Karpas-422 (cell line): Measurements from ENCODE around the gene MPI. TPM values are rescaled to one million over a fixed set of nuclear protein-coding genes. Genes with fewer than 3 reads are reported as not detected.

ENCODE experiments used
- DNase-seq: peaks from one replicate; pipeline ENCODE4 v3.0.0-alpha.2; 2015
- H2AFZ ChIP-seq: fragments of 200-600 bp; sonication (generic); 2 replicates; pipeline ENCODE4 v1.6.1; 2014; ENCODE audit warnings: antibody characterized with exemption, low read length, mixed read lengths
- H3K27ac ChIP-seq: fragments of 200-600 bp; sonication (generic); 2 replicates; pipeline ENCODE4 v1.5.1; 2014; ENCODE audit warnings: mild to moderate bottlenecking, low read length, moderate library complexity
- H3K27me3 ChIP-seq: fragments of 200-600 bp; sonication (generic); 2 replicates; pipeline ENCODE4 v1.6.1; 2014; ENCODE audit warnings: low read length, mixed read lengths
- H3K36me3 ChIP-seq: fragments of 200-600 bp; sonication (generic); 2 replicates; pipeline ENCODE4 v1.6.1; 2014; ENCODE audit warnings: low read length, mixed read lengths; ENCODE audit not compliant: insufficient read depth
- H3K4me1 ChIP-seq: fragments of 200-600 bp; sonication (generic); 2 replicates; pipeline ENCODE4 v1.6.1; 2014; ENCODE audit warnings: mild to moderate bottlenecking, low read length, mixed read lengths
- H3K4me2 ChIP-seq: fragments of 200-600 bp; sonication (generic); 2 replicates; pipeline ENCODE4 v1.6.1; 2014; ENCODE audit warnings: low read length, low read depth, mild to moderate bottlenecking; ENCODE audit not compliant: poor library complexity, severe bottlenecking
- H3K4me3 ChIP-seq: fragments of 200-600 bp; sonication (generic); 2 replicates; pipeline ENCODE4 v1.5.1; 2014; ENCODE audit warnings: mild to moderate bottlenecking, antibody characterized with exemption, low read length, mixed read lengths
- H3K79me2 ChIP-seq: fragments of 200-600 bp; sonication (generic); 2 replicates; pipeline ENCODE4 v1.6.1; 2014; ENCODE audit warnings: mild to moderate bottlenecking, low read length, mixed read lengths
- H3K9ac ChIP-seq: fragments of 200-600 bp; sonication (generic); 2 replicates; pipeline ENCODE4 v1.6.0; 2014; ENCODE audit warnings: low read length
- H3K9me2 ChIP-seq: fragments of 200-600 bp; sonication (generic), shearing (Covaris generic); replicated peaks from 2 replicates; pipeline ENCODE4 v1.6.0; 2014; ENCODE audit warnings: mild to moderate bottlenecking, low read length, moderate library complexity; ENCODE audit not compliant: insufficient read depth
- H3K9me3 ChIP-seq: fragments of 300-700, 200-600 bp; sonication (generic); 2 replicates; pipeline ENCODE4 v1.6.1; 2014; ENCODE audit warnings: low read length, mixed read lengths
- H4K20me1 ChIP-seq: fragments of 200-600 bp; sonication (generic); 2 replicates; pipeline ENCODE4 v1.6.1; 2014; ENCODE audit warnings: mild to moderate bottlenecking, antibody characterized with exemption, low read length, low read depth; ENCODE audit not compliant: insufficient read depth
- total RNA-seq: library from RNA; depleted of rRNA; stranded (reverse); fragments of >200 nt; shearing (Covaris generic); gene quantifications from 2 replicates; pipeline ENCODE4 v1.2.3, GENCODE V29; 2014; ENCODE audit warnings: low replicate concordance

The MPI gene
- total RNA-seq, 1 experiment from 2014 or later, result 73.7 TPM

DNA sequence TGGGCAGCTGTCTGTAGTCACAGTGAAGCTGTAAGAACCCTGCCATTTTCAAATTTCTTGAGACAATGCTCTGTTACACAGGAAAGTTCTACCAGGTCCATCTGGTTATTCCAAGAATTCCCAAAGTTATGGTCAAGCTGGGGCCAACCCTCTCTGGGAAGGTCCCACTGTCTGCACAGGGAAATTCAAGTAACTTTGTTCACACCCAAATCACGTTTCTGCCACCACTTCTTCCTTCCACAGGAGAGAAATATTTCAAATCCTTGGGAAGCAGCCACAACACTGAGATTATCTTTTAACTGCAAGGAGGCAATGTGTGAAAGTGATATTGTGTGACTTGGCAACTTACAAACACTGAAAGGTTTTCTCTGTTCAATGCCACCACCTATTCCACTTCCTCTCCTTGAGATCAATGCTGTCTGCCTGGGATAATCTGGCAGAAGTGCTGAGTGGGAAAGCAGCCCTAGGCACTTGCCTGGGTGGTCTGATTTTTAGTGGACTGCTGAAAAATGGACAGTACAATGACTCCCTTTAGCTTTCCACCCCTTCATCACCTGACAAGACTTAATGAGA is 22.3 kb upstream of the MPI start:
- no peaks in the 10 kb centered on the region for H3K9me2 ChIP-seq
- H3K4me3 ChIP-seq, result no peak overlapping the region
- no peak overlapping the region for H3K4me2 ChIP-seq
- H3K9me3 ChIP-seq, result no peaks in the 10 kb centered on the region
- H3K27me3 ChIP-seq, result no peaks in the 10 kb centered on the region
- DNase-seq, result no peak
- peaks cover 24% of the 10 kb centered on the region for H3K36me3 ChIP-seq
- no peak overlapping the region for H2AFZ ChIP-seq
- H3K4me1 ChIP-seq, result peaks cover 39% of the 10 kb centered on the region
- H3K79me2 ChIP-seq, result peaks cover 92% of the 10 kb centered on the region
- 0 out of 2 replicates have a peak overlapping the region, but pooled peaks have one; percentile 19 for H3K27ac ChIP-seq
- peaks cover 11% of the 10 kb centered on the region; the same call in 1 of the 2 replicates for H4K20me1 ChIP-seq
- no peak overlapping the region for H3K9ac ChIP-seq

- DNase-seq, result no peak
- no peaks in the 10 kb centered on the region for H3K9me3 ChIP-seq
- H3K27ac ChIP-seq, result no peak overlapping the region
- H3K9me2 ChIP-seq, result no peaks in the 10 kb centered on the region
- H3K9ac ChIP-seq, result no peak overlapping the region
- peaks cover 90% of the 10 kb centered on the region for H3K79me2 ChIP-seq
- peaks cover 24% of the 10 kb centered on the region for H3K36me3 ChIP-seq
- H2AFZ ChIP-seq, result no peak overlapping the region
- H3K4me1 ChIP-seq, result peaks cover 39% of the 10 kb centered on the region
- peaks cover 14% of the 10 kb centered on the region; the same call in 1 of the 2 replicates for H4K20me1 ChIP-seq
- no peaks in the 10 kb centered on the region for H3K27me3 ChIP-seq
- H3K4me3 ChIP-seq, result no peak overlapping the region
- no peak overlapping the region for H3K4me2 ChIP-seq
These were observed 21.8 kb upstream of the MPI start for GRCh38 chr15:74868059-74868458.

DNA sequence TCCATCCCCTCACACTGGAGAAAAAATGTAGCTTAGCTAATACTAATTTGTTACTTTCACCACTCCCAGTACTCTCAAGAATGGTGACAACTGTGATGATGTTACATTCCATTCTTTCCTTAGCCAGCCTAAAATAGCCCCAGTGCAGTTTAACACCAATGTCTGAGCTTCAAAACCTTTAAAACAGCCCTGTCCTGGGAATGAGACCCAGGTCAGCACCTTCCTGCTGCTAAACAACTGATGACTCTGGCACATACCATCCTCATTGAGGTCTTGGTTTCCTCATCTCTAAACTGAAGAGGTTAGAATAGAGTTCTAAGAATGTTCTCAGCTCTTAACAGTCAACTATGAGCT is 20.5 kb upstream of the MPI start:
- H4K20me1 ChIP-seq, result peaks cover 14% of the 10 kb centered on the region; the same call in 1 of the 2 replicates
- no peak overlapping the region for H3K4me3 ChIP-seq

DNA sequence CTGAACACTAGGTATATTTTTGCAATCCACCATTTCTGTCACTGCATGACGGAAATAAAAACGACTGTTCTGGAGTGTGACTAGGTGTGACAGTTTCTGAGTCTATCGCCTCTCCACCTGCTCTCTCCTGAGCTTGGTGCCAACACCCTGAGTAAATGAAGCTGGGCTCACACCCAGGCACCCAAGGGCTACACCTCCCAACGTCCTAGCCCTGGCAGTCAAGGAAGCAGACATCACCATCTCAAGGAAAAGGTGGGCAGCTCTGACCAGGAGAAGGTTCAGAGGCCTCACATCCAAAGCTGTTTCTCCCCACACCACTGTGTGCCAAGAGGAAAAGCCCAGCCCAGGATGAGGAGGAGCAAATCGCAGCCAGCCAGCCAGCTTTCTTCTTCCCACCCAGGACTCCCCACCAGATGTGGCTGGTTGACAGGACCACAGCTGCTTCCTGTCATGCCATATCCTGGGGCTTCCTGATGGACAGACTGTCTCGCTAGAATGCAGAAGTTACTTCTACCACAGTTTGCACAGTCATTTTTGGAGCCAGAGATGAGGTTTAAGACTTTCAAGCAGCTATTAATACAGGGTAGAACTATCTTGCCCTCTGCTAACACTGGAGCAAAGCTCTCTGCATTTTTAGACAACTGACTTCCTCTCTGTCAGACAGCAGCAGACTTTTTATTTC is 20.0 kb upstream of the MPI start:
- Histone ChIP-seq H3K9ac (peak overlapping the region; percentile 53), H3K4me2 (peak overlapping the region; percentile 100), H3K9me3 (no peaks in the 10 kb centered on the region), H2AFZ (no peak overlapping the region), H3K36me3 (peaks cover 24% of the 10 kb centered on the region), H3K9me2 (no peaks in the 10 kb centered on the region), H3K27ac (peak overlapping the region; percentile 77), H3K27me3 (no peaks in the 10 kb centered on the region), H3K79me2 (peaks cover 76% of the 10 kb centered on the region), H3K4me1 (peaks cover 48% of the 10 kb centered on the region), H4K20me1 (peaks cover 14% of the 10 kb centered on the region; the same call in 1 of the 2 replicates), H3K4me3 (no peak overlapping the region; the same call in 1 of the 2 replicates)
- DNase-seq, result peak; percentile 73

More for the DNA sequence above, 20.5 kb upstream of the MPI start:
- Histone ChIP-seq H3K4me2 (no peak overlapping the region), H3K9me3 (no peaks in the 10 kb centered on the region), H3K4me1 (peaks cover 48% of the 10 kb centered on the region), H3K27ac (peak overlapping the region; percentile 77), H3K79me2 (peaks cover 80% of the 10 kb centered on the region), H3K36me3 (peaks cover 24% of the 10 kb centered on the region), H3K27me3 (no peaks in the 10 kb centered on the region), H2AFZ (no peak overlapping the region), H3K9ac (no peak overlapping the region), H3K9me2 (no peaks in the 10 kb centered on the region)
- DNase-seq, result no peak

DNA sequence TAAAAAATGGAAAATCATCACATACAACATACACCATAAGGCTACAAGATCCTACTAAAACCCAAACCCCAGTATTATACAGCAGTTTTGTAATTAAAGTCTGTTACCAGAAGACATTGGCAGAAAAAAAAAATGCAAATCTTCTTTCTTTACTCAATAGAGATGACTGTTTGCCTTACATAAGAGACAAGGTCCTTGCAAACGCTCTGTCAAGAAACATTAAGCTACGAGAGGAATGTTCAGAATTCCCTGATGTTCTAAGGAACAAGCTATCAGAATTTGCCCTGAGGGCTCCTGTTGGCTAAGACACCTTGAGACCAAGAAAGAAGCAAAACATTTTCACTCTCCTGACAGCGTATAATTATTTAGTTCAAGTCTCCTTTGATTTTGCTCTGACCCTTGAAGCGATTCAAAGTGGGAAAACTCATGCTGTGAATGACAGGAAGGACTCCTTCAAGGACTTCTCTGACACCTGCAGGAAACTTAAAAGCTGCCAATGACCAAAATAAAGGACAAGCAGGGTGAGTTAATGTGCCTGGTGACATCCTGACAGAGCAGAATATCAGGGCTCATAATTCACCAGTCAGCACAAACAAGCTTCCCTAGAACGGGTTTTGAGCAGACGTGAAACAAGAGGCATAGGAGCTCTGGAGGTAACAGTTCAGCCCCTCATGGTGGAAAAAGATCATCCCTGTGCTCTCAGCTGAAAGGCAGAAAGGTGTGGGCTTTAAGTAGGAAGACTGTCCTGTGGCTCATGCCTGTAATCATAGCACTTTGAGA is 19.2 kb upstream of the MPI start:
- Histone ChIP-seq H4K20me1 (peaks cover 14% of the 10 kb centered on the region; the same call in 1 of the 2 replicates), H3K9ac (peak overlapping the region; percentile 53)
- no peak for DNase-seq

DNA sequence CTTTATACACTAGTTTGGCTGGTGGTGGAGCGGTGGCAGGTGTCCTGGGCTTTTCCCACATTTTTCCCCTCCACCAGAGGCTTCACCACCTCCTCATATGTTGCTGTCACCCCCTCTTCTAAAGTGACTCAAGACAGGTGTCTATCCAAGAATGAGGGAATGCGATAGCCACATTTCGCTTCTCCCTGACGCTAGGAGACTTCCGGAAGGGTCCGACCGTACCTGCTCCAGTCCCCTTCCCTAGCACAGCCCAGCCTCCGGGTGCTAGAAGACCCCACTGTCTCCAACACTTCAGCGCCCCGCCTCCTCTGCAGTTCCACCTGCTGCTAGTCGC is 17.2 kb upstream of the MPI start:
- Histone ChIP-seq H3K9me3 (no peaks in the 10 kb centered on the region), H3K27me3 (no peaks in the 10 kb centered on the region), H4K20me1 (peaks cover 14% of the 10 kb centered on the region; the same call in 1 of the 2 replicates), H3K4me1 (peaks cover 40% of the 10 kb centered on the region), H3K9ac (peak overlapping the region; percentile 82), H3K27ac (no peak overlapping the region), H3K9me2 (no peaks in the 10 kb centered on the region), H3K4me3 (peak overlapping the region; percentile 90), H3K36me3 (peaks cover 20% of the 10 kb centered on the region), H3K4me2 (peak overlapping the region; percentile 100), H2AFZ (no peak overlapping the region), H3K79me2 (peaks cover 51% of the 10 kb centered on the region)
- DNase-seq, result no peak

More for the DNA sequence above, 19.2 kb upstream of the MPI start:
- Histone ChIP-seq H3K9me2 (no peaks in the 10 kb centered on the region), H3K27me3 (no peaks in the 10 kb centered on the region), H3K4me3 (peak overlapping the region; percentile 33; the same call in 1 of the 2 replicates), H3K36me3 (peaks cover 24% of the 10 kb centered on the region), H2AFZ (no peak overlapping the region), H3K4me1 (peaks cover 48% of the 10 kb centered on the region), H3K9me3 (no peaks in the 10 kb centered on the region), H3K79me2 (peaks cover 72% of the 10 kb centered on the region), H3K4me2 (peak overlapping the region; percentile 100), H3K27ac (peak overlapping the region; percentile 77)

- peak; percentile 97 for DNase-seq
- H3K4me3 ChIP-seq, result peak within 1 kb of the TSS; percentile 90
- H3K9me3 ChIP-seq, result no peaks in the 10 kb centered on the region
- H3K27me3 ChIP-seq, result no peaks in the 10 kb centered on the region
- H3K9ac ChIP-seq, result peak within 1 kb of the TSS; percentile 83
- H4K20me1 ChIP-seq, result peaks cover 14% of the 10 kb centered on the region; the same call in 1 of the 2 replicates
- peak within 1 kb of the TSS; percentile 100 for H2AFZ ChIP-seq
- H3K4me2 ChIP-seq, result peak within 1 kb of the TSS; percentile 100
- no peaks in the 10 kb centered on the region for H3K9me2 ChIP-seq
- H3K36me3 ChIP-seq, result peaks cover 14% of the 10 kb centered on the region
- H3K79me2 ChIP-seq, result peaks cover 46% of the 10 kb centered on the region
- H3K27ac ChIP-seq, result peak within 1 kb of the TSS; percentile 52; the same call in 1 of the 2 replicates
- peaks cover 38% of the 10 kb centered on the region for H3K4me1 ChIP-seq
These were observed 16.6 kb upstream of the MPI start, which contains the start of gene SCAMP2 for GRCh38 chr15:74873036-74873755. Gene SCAMP2, minus strand, starts transcription at chr15:74873365. Its CDS starts 110 bp downstream, at chr15:74873255.
